K562 (cell line): ENCODE data around the gene DTX3. TPM values are rescaled to one million over a fixed set of nuclear protein-coding genes. Genes with fewer than 3 reads are reported as not detected.

ENCODE experiments used
- ARID3B ChIP-seq: fragments of 250-450 bp; sonication (Bioruptor Pico); IDR thresholded peaks from 2 replicates; pipeline ENCODE4 v1.4.0; 2020; ENCODE audit warnings: borderline replicate concordance
- CBFB ChIP-seq: sonication (generic); formaldehyde crosslinking; IDR thresholded peaks from 2 replicates; pipeline ENCODE4 v1.4.0; 2020; ENCODE audit warnings: mild to moderate bottlenecking, missing genetic modification reagents
- DPF2 ChIP-seq: fragments of 450-650 bp; IDR thresholded peaks from 2 replicates; pipeline ENCODE4 v1.6.1; 2016
- ELF4 ChIP-seq: fragments of 450-650 bp; formaldehyde crosslinking; IDR thresholded peaks from 2 replicates; pipeline ENCODE4 v1.4.0; 2022; ENCODE audit warnings: missing genetic modification characterization
- ELK3 ChIP-seq: fragments of 450-650 bp; formaldehyde crosslinking; IDR thresholded peaks from 2 replicates; pipeline ENCODE4 v1.4.0; 2020; ENCODE audit warnings: mild to moderate bottlenecking
- EP400 ChIP-seq: fragments of 450-650 bp; IDR thresholded peaks from 2 replicates; pipeline ENCODE4 v1.6.1; 2017; ENCODE audit warnings: antibody characterized with exemption, mild to moderate bottlenecking, moderate library complexity
- GATA2 ChIP-seq: sonication (generic); formaldehyde crosslinking; IDR thresholded peaks from 2 replicates; pipeline ENCODE4 v1.4.0; 2020; ENCODE audit warnings: mild to moderate bottlenecking, missing genetic modification reagents
- GTF2E2 ChIP-seq: fragments of 200-800 bp; sonication (Bioruptor generic); IDR thresholded peaks from 2 replicates; pipeline ENCODE4 v1.6.1; 2016; ENCODE audit warnings: missing genetic modification characterization, missing compliant biosample characterization
- HMG20A ChIP-seq: fragments of 450-650 bp; formaldehyde crosslinking; conservative IDR thresholded peaks from 2 replicates; pipeline ENCODE4 v1.4.0; 2020; ENCODE audit warnings: mild to moderate bottlenecking, mixed read lengths
- JUND ChIP-seq, 2 experiments: IDR thresholded peaks; 2 replicates in 1 of 2; 3 replicates in 1 of 2; pipeline ENCODE4 v1.6.1; 2011; ENCODE audit warnings: borderline replicate concordance in 2 of 2, low read depth in 2 of 2, low read length in 2 of 2, improper control_type of control experiment in 1 of 2, missing biosample characterization in 1 of 2, missing genetic modification characterization in 1 of 2, missing genetic modification reagents in 1 of 2
- KHSRP ChIP-seq: fragments of 450-650 bp; IDR thresholded peaks from 2 replicates; pipeline ENCODE4 v1.6.1; 2017
- MAFG ChIP-seq: fragments of 450-650 bp; conservative IDR thresholded peaks from 2 replicates; pipeline ENCODE4 v1.6.1; 2016; ENCODE audit warnings: missing genetic modification characterization, missing compliant biosample characterization
- MITF ChIP-seq: IDR thresholded peaks from 2 replicates; pipeline ENCODE4 v1.6.1; 2014; ENCODE audit warnings: antibody characterized with exemption
- NEUROD1 ChIP-seq: fragments of 150-350 bp; IDR thresholded peaks from 2 replicates; pipeline ENCODE4 v1.6.1; 2014; ENCODE audit warnings: borderline replicate concordance, low read length, low read depth; ENCODE audit not compliant: partially characterized antibody
- PTBP1 ChIP-seq: fragments of 200-400 bp; formaldehyde crosslinking; IDR thresholded peaks from 2 replicates; pipeline ENCODE4 v1.6.1; 2017; ENCODE audit warnings: low read depth, low read length
- PYGO2 ChIP-seq: fragments of 450-650 bp; IDR thresholded peaks from 2 replicates; pipeline ENCODE4 v1.6.1; 2016; ENCODE audit warnings: mild to moderate bottlenecking, missing genetic modification characterization, moderate library complexity, missing compliant biosample characterization
- RAD51 ChIP-seq: fragments of 450-650 bp; IDR thresholded peaks from 2 replicates; pipeline ENCODE4 v1.7.1; 2016; ENCODE audit warnings: low read depth, mild to moderate bottlenecking, borderline replicate concordance
- SOX6 ChIP-seq: fragments of 450-650 bp; IDR thresholded peaks from 2 replicates; pipeline ENCODE4 v1.6.1; 2014; ENCODE audit warnings: mild to moderate bottlenecking
- WHSC1 ChIP-seq: IDR thresholded peaks from one replicate; pipeline ENCODE4 v1.6.1; 2012; ENCODE audit warnings: low read length, control low read depth, inconsistent platforms
- ZEB2 ChIP-seq: fragments of 450-650 bp; IDR thresholded peaks from 2 replicates; pipeline ENCODE4 v1.6.1; 2016
- ZMIZ1 ChIP-seq, 2 experiments: fragments of 150-350 bp in 1 of 2; IDR thresholded peaks; 2 replicates each; pipeline ENCODE4 v1.6.1; 2012 to 2016; ENCODE audit warnings: low read depth in 2 of 2, low read length in 2 of 2, mild to moderate bottlenecking in 1 of 2, moderate library complexity in 1 of 2
- ZNF212 ChIP-seq: fragments of 450-650 bp; formaldehyde crosslinking; IDR thresholded peaks from 2 replicates; pipeline ENCODE4 v1.4.0; 2020; ENCODE audit warnings: mild to moderate bottlenecking
- polyA plus RNA-seq, 8 experiments: library from polyadenylated mRNA; depleted of rRNA in 4 of 8; stranded (reverse) in 5 of 8; unstranded in 3 of 8; fragments of >200 nt; fragmentation: Nextera tagmentation in 2 of 8; fragmentation: Illumina TruSeq in 1 of 8; extraction: Ambion mirVana in 2 of 8; extraction: Trizol in 1 of 8; gene quantifications; 2 replicates each; pipeline versions ENCODE4 v1.2.1 to v1.2.3, GENCODE V29; 2011 to 2014; ENCODE audit warnings: inconsistent platforms in 1 of 8, missing spikeins in 1 of 8
- total RNA-seq, 7 experiments: library from RNA; depleted of rRNA in 6 of 7; stranded (reverse); fragments of >200 nt in 6 of 7; fragmentation: Illumina TruSeq in 2 of 7; extraction: Trizol in 2 of 7; gene quantifications; 2 replicates each; pipeline versions ENCODE4 v1.2.1 to v1.2.3, GENCODE V29; 2011 to 2021; ENCODE audit warnings: low replicate concordance in 1 of 7

The DTX3 gene
- total and polyA plus RNA-seq, 9 of the 15 experiments (the other 6 are each of a cell fraction or from before 2014, with no cell fraction given) = 0.03 to 0.09 (median 0.06) TPM; not detected in 6

GRCh38 chr12:57640175-57641042 is 35.8 kb downstream of the DTX3 start (continued):
- TF ChIP-seq GTF2E2 (no peak), CBFB (CRISPR knock-in tag) (no peak), MAFG (tag) (no peak), MITF (no peak), JUND (IDR thresholded peaks at IDR 0.05; ENCODE audit: borderline replicate concordance, low read depth, low read length) (no peak), JUND (tag; IDR thresholded peaks at IDR 0.05; ENCODE audit: borderline replicate concordance, low read depth, low read length) (no peak), ARID3B (CRISPR knock-in tag) (no peak), WHSC1 (no peak), RAD51 (no peak), GATA2 (no peak), PYGO2 (tag) (no peak), SOX6 (peak; percentile 64; the same call in 1 of the 2 replicates), ZMIZ1 (IDR thresholded peaks at IDR 0.05; ENCODE audit: low read depth in 2 of 2, low read length in 2 of 2) (no peak), ZNF212 (CRISPR knock-in tag) (no peak), KHSRP (no peak), DPF2 (peak; percentile 29; the same call in 1 of the 2 replicates), NEUROD1 (no peak), ELF4 (CRISPR knock-in tag) (no peak), PTBP1 (no peak), EP400 (no peak), HMG20A (CRISPR knock-in tag) (no peak), ELK3 (CRISPR knock-in tag) (no peak), ZEB2 (peak; percentile 53; the same call in 1 of the 2 replicates)
